GM20000 (cell line): ENCODE results near the gene FAM111B.
"Not testable (repeated sequence)": the region's sequence is repeated elsewhere in the genome, so short reads cannot be mapped to it uniquely, and the experiment has no call there.

Source experiments
- DNase-seq: peaks from one replicate; pipeline ENCODE4 v3.0.0; 2012; ENCODE audit warnings: low spot score
- CTCF ChIP-seq: IDR thresholded peaks from 2 replicates; pipeline ENCODE4 v1.5.1; 2012; ENCODE audit warnings: mild to moderate bottlenecking, control low read depth; ENCODE audit errors: extremely low read depth, missing control alignments

FAM111B gene

GRCh38 chr11:59106363-59107336, at the start of gene FAM111B:
Gene FAM111B (plus strand): TSS chr11:59107237. CDS start chr11:59109626, 2,389 bp downstream.
- TF ChIP-seq CTCF, result no peak
- peak; percentile 84 for DNase-seq

GRCh38 chr11:59058120-59059033, 48.7 kb upstream of the FAM111B start:
- DNase-seq, result peak; percentile 92
- TF ChIP-seq CTCF, result peak; percentile 91

GRCh38 chr11:59060096-59060495, 46.9 kb upstream of the FAM111B start:
- DNase-seq, result not testable (repeated sequence)

- no peak for DNase-seq
- TF ChIP-seq CTCF, result no peak
These were observed 44.2 kb upstream of the FAM111B start for GRCh38 chr11:59062602-59063529.

- not testable (repeated sequence) for DNase-seq
These were observed 42.9 kb upstream of the FAM111B start for GRCh38 chr11:59063996-59064727.

- DNase-seq, result no peak
- TF ChIP-seq CTCF, result no peak
These were observed 38.0 kb upstream of the FAM111B start for GRCh38 chr11:59069087-59069486.

GRCh38 chr11:59076876-59077571, 30.0 kb upstream of the FAM111B start:
- peak; percentile 54 for DNase-seq
- no peak for TF ChIP-seq CTCF
